Measurements from ENCODE around the gene PTPRG. TPM values are rescaled to one million over a fixed set of nuclear protein-coding genes. Genes with fewer than 3 reads are reported as not detected.
"Not testable (repeated sequence)": the region's sequence is repeated elsewhere in the genome, so short reads cannot be mapped to it uniquely, and the experiment has no call there.

The PTPRG gene
- total RNA-seq, 1 donor from 2014 or later = 11.1 TPM

- no peak for FAIRE-seq
- no peak for TF ChIP-seq CTCF (IDR thresholded peaks at IDR 0.05; ENCODE audit: insufficient read depth, low read length, severe bottlenecking)
Observed at GRCh38 chr3:62027241-62027640, 465.9 kb downstream of the PTPRG start.

GRCh38 chr3:62027796-62028195 is 466.4 kb downstream of the PTPRG start:
- Histone ChIP-seq H3K27me3 (ENCODE audit: control insufficient read depth, insufficient read depth, low read length) (no peaks in the 10 kb centered on the region), H3K36me3 (ENCODE audit: control insufficient read depth, insufficient read depth, low read length) (no peaks in the 10 kb centered on the region), H3K4me3 (ENCODE audit: low read depth, low read length) (no peak overlapping the region)
- DNase-seq (ENCODE audit: low read depth) (no peak), FAIRE-seq (no peak)
- TF ChIP-seq CTCF (IDR thresholded peaks at IDR 0.05; ENCODE audit: insufficient read depth, low read length, severe bottlenecking) = no peak

More at GRCh38 chr3:62027241-62027640, 465.9 kb downstream of the PTPRG start:
- DNase-seq (ENCODE audit: low read depth) = no peak
- H3K4me3 ChIP-seq (ENCODE audit: low read depth, low read length) = no peak overlapping the region
- H3K36me3 ChIP-seq (ENCODE audit: control insufficient read depth, insufficient read depth, low read length) = no peaks in the 10 kb centered on the region
- H3K27me3 ChIP-seq (ENCODE audit: control insufficient read depth, insufficient read depth, low read length) = no peaks in the 10 kb centered on the region

GRCh38 chr3:62028236-62028635 is 466.9 kb downstream of the PTPRG start:
- no peak for TF ChIP-seq CTCF (IDR thresholded peaks at IDR 0.05; ENCODE audit: insufficient read depth, low read length, severe bottlenecking)
- no peaks in the 10 kb centered on the region for H3K36me3 ChIP-seq (ENCODE audit: control insufficient read depth, insufficient read depth, low read length)
- DNase-seq (ENCODE audit: low read depth) (no peak), FAIRE-seq (no peak)
- H3K27me3 ChIP-seq (ENCODE audit: control insufficient read depth, insufficient read depth, low read length) = no peaks in the 10 kb centered on the region
- H3K4me3 ChIP-seq (ENCODE audit: low read depth, low read length) = no peak overlapping the region

- no peak for TF ChIP-seq CTCF (IDR thresholded peaks at IDR 0.05; ENCODE audit: insufficient read depth, low read length, severe bottlenecking)
- Histone ChIP-seq H3K4me3 (ENCODE audit: low read depth, low read length) (no peak overlapping the region), H3K36me3 (ENCODE audit: control insufficient read depth, insufficient read depth, low read length) (no peaks in the 10 kb centered on the region), H3K27me3 (ENCODE audit: control insufficient read depth, insufficient read depth, low read length) (no peaks in the 10 kb centered on the region)
- FAIRE-seq = no peak
- no peak for DNase-seq (ENCODE audit: low read depth)
Observed at GRCh38 chr3:62032738-62033137, 471.4 kb downstream of the PTPRG start.

GRCh38 chr3:62035402-62036057 is 474.2 kb downstream of the PTPRG start:
- TF ChIP-seq CTCF (IDR thresholded peaks at IDR 0.05; ENCODE audit: insufficient read depth, low read length, severe bottlenecking) = no peak
- no peaks in the 10 kb centered on the region for H3K27me3 ChIP-seq (ENCODE audit: control insufficient read depth, insufficient read depth, low read length)

GRCh38 chr3:62036726-62037125 is 475.4 kb downstream of the PTPRG start:
- Histone ChIP-seq H3K4me3 (ENCODE audit: low read depth, low read length) (no peak overlapping the region), H3K36me3 (ENCODE audit: control insufficient read depth, insufficient read depth, low read length) (no peaks in the 10 kb centered on the region), H3K27me3 (ENCODE audit: control insufficient read depth, insufficient read depth, low read length) (no peaks in the 10 kb centered on the region)
- FAIRE-seq = no peak
- DNase-seq (ENCODE audit: low read depth) = no peak
- TF ChIP-seq CTCF (IDR thresholded peaks at IDR 0.05; ENCODE audit: insufficient read depth, low read length, severe bottlenecking) = no peak

More at GRCh38 chr3:62035402-62036057, 474.2 kb downstream of the PTPRG start:
- DNase-seq (ENCODE audit: low read depth) (no peak), FAIRE-seq (no peak)
- H3K4me3 ChIP-seq (ENCODE audit: low read depth, low read length) = no peak overlapping the region
- H3K36me3 ChIP-seq (ENCODE audit: control insufficient read depth, insufficient read depth, low read length) = no peaks in the 10 kb centered on the region

- not testable (repeated sequence) for DNase-seq (ENCODE audit: low read depth); FAIRE-seq; H3K36me3 ChIP-seq (ENCODE audit: control insufficient read depth, insufficient read depth, low read length); H3K27me3 ChIP-seq (ENCODE audit: control insufficient read depth, insufficient read depth, low read length); H3K4me3 ChIP-seq (ENCODE audit: low read depth, low read length)
Observed at GRCh38 chr3:62038798-62039197, 477.4 kb downstream of the PTPRG start.
